GM12878 (cell line): Measurements from ENCODE around the gene RAD51B. TPM values are rescaled to one million over a fixed set of nuclear protein-coding genes. Genes with fewer than 3 reads are reported as not detected.

Experiments used
- ATF2 ChIP-seq: IDR thresholded peaks from 2 replicates; pipeline ENCODE4 v1.6.1; 2012; ENCODE audit warnings: low read length, inconsistent platforms
- ATF3 ChIP-seq: IDR thresholded peaks from 2 replicates; pipeline ENCODE4 v1.6.1; 2011; ENCODE audit warnings: low read depth, mild to moderate bottlenecking, low read length, moderate library complexity, borderline replicate concordance; ENCODE audit errors: extremely low read depth
- ATF7 ChIP-seq: fragments of 450-650 bp; IDR thresholded peaks from 2 replicates; pipeline ENCODE4 v1.6.1; 2016; ENCODE audit warnings: low read depth, mild to moderate bottlenecking
- E4F1 ChIP-seq: fragments of 450-650 bp; IDR thresholded peaks from 2 replicates; pipeline ENCODE4 v1.6.1; 2018; ENCODE audit warnings: borderline replicate concordance, mild to moderate bottlenecking; ENCODE audit not compliant: partially characterized antibody
- ETV6 ChIP-seq, 2 experiments: fragments of 450-650 bp in 1 of 2; IDR thresholded peaks in 1 of 2; conservative IDR thresholded peaks in 1 of 2; 2 replicates each; pipeline ENCODE4 v1.6.1; 2014; ENCODE audit warnings: antibody characterized with exemption in 1 of 2, borderline replicate concordance in 1 of 2, low read depth in 1 of 2, mild to moderate bottlenecking in 1 of 2, moderate library complexity in 1 of 2
- IRF4 ChIP-seq: IDR thresholded peaks from 2 replicates; pipeline ENCODE4 v1.6.1; 2011; ENCODE audit warnings: low read depth, low read length
- KAT2A ChIP-seq: conservative IDR thresholded peaks from 2 replicates; pipeline ENCODE4 v1.6.1; 2011; ENCODE audit warnings: low read depth, low read length; ENCODE audit not compliant: control insufficient read depth
- LARP7 ChIP-seq: fragments of 450-650 bp; IDR thresholded peaks from 2 replicates; pipeline ENCODE4 v1.6.1; 2017; ENCODE audit warnings: mild to moderate bottlenecking
- NFXL1 ChIP-seq: fragments of 450-650 bp; IDR thresholded peaks from 2 replicates; pipeline ENCODE4 v1.6.1; 2017; ENCODE audit warnings: antibody characterized with exemption, mild to moderate bottlenecking, borderline replicate concordance
- PAX5 ChIP-seq: IDR thresholded peaks from 2 replicates; pipeline ENCODE4 v1.6.1; 2011; ENCODE audit warnings: low read depth, low read length, borderline replicate concordance
- RAD51 ChIP-seq: fragments of 450-650 bp; IDR thresholded peaks from 2 replicates; pipeline ENCODE4 v1.6.1; 2016; ENCODE audit warnings: moderate library complexity, mild to moderate bottlenecking, inconsistent platforms
- RCOR1 ChIP-seq: conservative IDR thresholded peaks from 2 replicates; pipeline ENCODE4 v1.6.1; 2012; ENCODE audit warnings: low read depth, low read length, improper control_type of control experiment
- RELA ChIP-seq: fragments of 450-650 bp; IDR thresholded peaks from 2 replicates; pipeline ENCODE4 v1.8.0; 2014; ENCODE audit warnings: borderline replicate concordance; ENCODE audit not compliant: partially characterized antibody
- TBL1XR1 ChIP-seq: IDR thresholded peaks from 2 replicates; pipeline ENCODE4 v1.6.1; 2012; ENCODE audit warnings: low read depth, low read length, improper control_type of control experiment
- YBX1 ChIP-seq: fragments of 450-650 bp; IDR thresholded peaks from 2 replicates; pipeline ENCODE4 v1.6.1; 2016; ENCODE audit warnings: antibody characterized with exemption
- ZBTB4 ChIP-seq: fragments of 450-650 bp; formaldehyde crosslinking; IDR thresholded peaks from 2 replicates; pipeline ENCODE4 v1.4.0; 2022; ENCODE audit warnings: mild to moderate bottlenecking, moderate library complexity
- ZNF687 ChIP-seq: fragments of 450-650 bp; IDR thresholded peaks from 2 replicates; pipeline ENCODE4 v1.6.1; 2017; ENCODE audit warnings: mild to moderate bottlenecking, moderate library complexity
- polyA plus RNA-seq, 11 experiments: library from polyadenylated mRNA; depleted of rRNA in 4 of 11; unstranded in 6 of 11; stranded (reverse) in 5 of 11; fragments of >200 nt; fragmentation: Nextera tagmentation in 4 of 11; fragmentation: Illumina TruSeq in 1 of 11; extraction: Ambion mirVana in 4 of 11; extraction: Trizol in 1 of 11; gene quantifications; 1 replicate in 1 of 11; 2 replicates in 10 of 11; pipeline versions ENCODE4 v1.2.1 to v1.2.3, GENCODE V29; 2011 to 2016; ENCODE audit warnings: inconsistent platforms in 2 of 11, missing spikeins in 2 of 11, low read depth in 1 of 11
- total RNA-seq, 4 experiments: library from RNA; depleted of rRNA in 3 of 4; stranded (reverse); fragments of >200 nt in 3 of 4; fragmentation: Illumina TruSeq in 1 of 4; extraction: Trizol in 1 of 4; gene quantifications; 2 replicates each; pipeline versions ENCODE4 v1.2.1 to v1.2.3, GENCODE V29; 2013 to 2021
- TF ChIP-seq, protein P1 (sequence below): IDR thresholded peaks from 2 replicates; pipeline ENCODE4 v1.6.1; 2011; ENCODE audit warnings: borderline replicate concordance, low read depth, mild to moderate bottlenecking, moderate library complexity, mixed read lengths, low read length; ENCODE audit not compliant: insufficient read depth; ENCODE audit errors: extremely low read length

Gene RAD51B
- total and polyA plus RNA-seq, 10 of the 15 experiments (the other 5 are each of a cell fraction or from before 2014, with no cell fraction given) = 9.8 to 26.8 (median 21.3) TPM

DNA sequence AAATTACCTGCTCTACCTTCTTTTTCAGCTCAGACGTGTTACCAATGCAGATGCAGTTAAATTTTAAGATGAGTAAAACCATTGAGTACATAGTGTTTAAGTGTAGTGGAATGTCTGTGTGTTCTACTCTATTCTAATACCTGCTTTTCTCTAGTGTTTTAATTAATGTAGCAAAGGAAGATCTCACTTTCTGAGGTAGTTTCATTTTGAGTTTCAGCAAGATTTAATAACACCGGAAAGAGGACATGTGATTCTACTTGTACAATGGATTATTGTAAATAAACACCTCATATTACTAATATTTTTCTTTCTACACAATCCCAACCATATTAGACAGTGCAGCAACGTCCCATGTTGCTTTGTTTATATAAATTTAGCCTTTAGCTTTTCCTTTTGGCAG is 315.4 kb downstream of the RAD51B start (continued):
- TF ChIP-seq RCOR1 = no peak
- no peak for TF ChIP-seq KAT2A
- peak; percentile 71 for TF ChIP-seq RAD51
- no peak for TF ChIP-seq YBX1
- no peak for TF ChIP-seq ETV6 (conservative IDR thresholded peaks at IDR 0.05 in 1 of 2, IDR thresholded peaks at IDR 0.05 in 1 of 2; ENCODE audit: borderline replicate concordance in 1 of 2, low read depth in 1 of 2)
- no peak for TF ChIP-seq ATF2
- TF ChIP-seq PAX5 = no peak
- no peak for TF ChIP-seq ATF3
- no peak for TF ChIP-seq ZBTB4
- no peak for TF ChIP-seq ZNF687
- TF ChIP-seq NFXL1 = no peak
- no peak for TF ChIP-seq E4F1
- no peak for TF ChIP-seq RELA
- no peak for TF ChIP-seq TBL1XR1
- 0 out of 2 replicates have a peak, but pooled peaks have one; percentile 48 for TF ChIP-seq ATF7
- no peak for TF ChIP-seq LARP7
- TF ChIP-seq IRF4 = no peak
- TF ChIP-seq, protein P1, sequence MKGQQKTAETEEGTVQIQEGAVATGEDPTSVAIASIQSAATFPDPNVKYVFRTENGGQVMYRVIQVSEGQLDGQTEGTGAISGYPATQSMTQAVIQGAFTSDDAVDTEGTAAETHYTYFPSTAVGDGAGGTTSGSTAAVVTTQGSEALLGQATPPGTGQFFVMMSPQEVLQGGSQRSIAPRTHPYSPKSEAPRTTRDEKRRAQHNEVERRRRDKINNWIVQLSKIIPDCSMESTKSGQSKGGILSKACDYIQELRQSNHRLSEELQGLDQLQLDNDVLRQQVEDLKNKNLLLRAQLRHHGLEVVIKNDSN = no peak
